NCI-H345 treated with DMSO at 0.1 percent for 48 hours (cell line): ENCODE measurements around the gene LSM5.

ENCODE experiments used
- DNase-seq: peaks from one replicate; lab custom pipeline; 2025; ENCODE audit not compliant: unreplicated experiment; lab: John Stamatoyannopoulos, UW

Gene LSM5

DNA sequence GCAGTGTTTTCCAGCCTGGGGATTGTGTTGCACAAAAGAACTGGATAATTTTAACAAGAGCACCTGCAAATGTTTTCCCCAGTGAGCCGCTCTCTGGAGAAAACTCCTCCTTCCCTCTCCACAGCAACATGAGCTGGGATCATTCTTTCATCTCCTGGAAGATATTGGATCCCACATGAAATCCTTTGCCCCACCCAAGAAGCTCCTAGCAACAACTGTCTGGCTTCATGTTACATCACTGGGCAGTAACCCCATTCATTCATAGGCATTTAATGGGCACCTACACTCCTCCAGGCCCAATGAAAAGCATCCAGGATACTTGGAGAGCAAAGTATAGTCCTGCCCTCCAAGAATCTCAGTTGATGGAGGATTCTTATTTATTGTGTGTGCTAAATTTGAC, 27.2 kb downstream of the LSM5 start:
- DNase-seq = no peak

GRCh38 chr7:32462451-32462850, 27.7 kb downstream of the LSM5 start:
- DNase-seq = no peak

DNA sequence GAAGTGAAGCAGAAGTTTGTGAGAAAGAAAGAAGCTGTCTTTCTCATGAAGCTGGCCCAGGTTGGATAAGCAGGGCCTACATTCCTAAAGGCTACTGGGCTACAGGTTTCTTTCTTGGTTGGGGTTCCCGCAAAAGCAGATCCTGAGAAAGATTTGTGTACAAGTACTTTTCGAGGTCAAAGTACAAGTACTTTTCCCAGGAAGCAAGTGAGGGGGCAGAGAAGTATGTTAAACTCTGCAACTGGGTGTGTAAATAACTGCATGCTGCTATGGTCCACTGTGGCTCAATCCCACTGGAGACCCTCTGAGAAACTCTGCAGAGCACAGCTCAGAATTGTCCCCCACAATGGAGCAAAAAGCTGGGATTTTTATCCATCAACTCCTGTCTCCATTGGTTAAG, 28.7 kb downstream of the LSM5 start:
- no peak for DNase-seq

DNA sequence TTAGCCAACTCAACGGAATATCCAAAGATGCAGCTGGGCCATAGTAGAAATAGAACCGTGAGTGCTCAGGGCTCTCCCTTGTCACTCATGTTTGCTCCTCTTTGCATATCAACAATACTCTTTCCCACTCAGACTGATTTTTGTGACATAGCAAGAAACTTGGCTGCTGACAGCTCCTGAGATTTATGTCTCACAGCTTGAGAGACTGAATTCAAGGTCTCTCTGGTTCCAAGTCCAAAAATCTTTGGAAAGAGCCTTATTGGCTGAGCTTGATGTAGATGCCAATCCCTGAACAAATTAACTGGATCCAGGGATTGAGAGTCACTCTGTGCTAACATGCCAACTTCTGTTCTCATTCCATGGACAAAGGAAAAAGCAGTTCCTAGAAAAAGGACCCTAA, 30.4 kb downstream of the LSM5 start:
- DNase-seq = no peak

- DNase-seq = no peak
These were observed 32.2 kb downstream of the LSM5 start for GRCh38 chr7:32458025-32458424.

GRCh38 chr7:32453341-32454011, 36.7 kb downstream of the LSM5 start:
- no peak for DNase-seq

DNA sequence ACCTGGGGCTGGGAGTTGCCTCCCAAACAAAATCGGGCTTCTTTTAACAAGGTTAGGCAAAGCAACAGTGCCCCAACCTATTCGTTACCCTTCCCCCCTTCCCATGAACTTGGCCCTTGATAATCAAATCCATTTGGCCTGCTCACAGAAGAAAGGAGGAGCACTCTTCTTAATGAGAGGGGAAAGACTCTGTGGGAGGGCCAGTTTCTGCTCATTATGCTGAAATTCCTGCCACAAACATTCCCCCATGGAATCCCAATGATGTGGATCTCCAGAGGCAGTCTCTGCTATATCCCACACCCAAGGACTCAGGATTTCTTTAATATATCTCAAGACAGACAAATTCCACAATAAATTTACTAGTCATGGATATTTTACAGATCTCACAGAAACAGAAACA, 43.0 kb downstream of the LSM5 start:
- no peak for DNase-seq

GRCh38 chr7:32436146-32436928, 53.8 kb downstream of the LSM5 start:
- no peak for DNase-seq
